Measurements from ENCODE around the gene SYNM.

The SYNM gene

GRCh38 chr15:99114511-99115299 is 9.8 kb downstream of the SYNM start:
- Histone ChIP-seq H3K4me2 (no peak overlapping the region), H3K27me3 (ENCODE audit: insufficient read depth, low read depth) (no peaks in the 10 kb centered on the region), H4K20me1 (ENCODE audit: insufficient read depth) (no peaks in the 10 kb centered on the region), H3K27ac (no peak overlapping the region), H3K36me3 (ENCODE audit: insufficient read depth) (no peaks in the 10 kb centered on the region), H3K9ac (no peak overlapping the region), H2AFZ (ENCODE audit: low read depth) (no peak overlapping the region), H3K4me3 (IDR thresholded peaks at IDR 0.05; ENCODE audit: insufficient read depth, low read depth, low read length) (no peak overlapping the region), H3K79me2 (ENCODE audit: insufficient read depth, low read depth) (no peaks in the 10 kb centered on the region), H3K4me1 (ENCODE audit: low read depth, poor library complexity, severe bottlenecking) (peaks cover 18% of the 10 kb centered on the region)
- no peak for TF ChIP-seq CTCF (conservative IDR thresholded peaks at IDR 0.05; ENCODE audit: low read depth, low read length)

- Histone ChIP-seq H3K27ac (no peak overlapping the region), H3K79me2 (ENCODE audit: insufficient read depth, low read depth) (no peaks in the 10 kb centered on the region), H3K4me2 (no peak overlapping the region), H4K20me1 (ENCODE audit: insufficient read depth) (no peaks in the 10 kb centered on the region), H3K27me3 (ENCODE audit: insufficient read depth, low read depth) (no peaks in the 10 kb centered on the region), H3K36me3 (ENCODE audit: insufficient read depth) (no peaks in the 10 kb centered on the region), H3K9ac (no peak overlapping the region), H3K4me1 (ENCODE audit: low read depth, poor library complexity, severe bottlenecking) (peaks cover 10% of the 10 kb centered on the region), H3K4me3 (IDR thresholded peaks at IDR 0.05; ENCODE audit: insufficient read depth, low read depth, low read length) (no peak overlapping the region), H2AFZ (ENCODE audit: low read depth) (no peak overlapping the region)
- no peak for TF ChIP-seq CTCF (conservative IDR thresholded peaks at IDR 0.05; ENCODE audit: low read depth, low read length)
Measured at GRCh38 chr15:99115300-99116215, 10.7 kb downstream of the SYNM start.

GRCh38 chr15:99117111-99117510 is 12.2 kb downstream of the SYNM start:
- Histone ChIP-seq H3K79me2 (ENCODE audit: insufficient read depth, low read depth) (no peaks in the 10 kb centered on the region), H3K4me3 (IDR thresholded peaks at IDR 0.05; ENCODE audit: insufficient read depth, low read depth, low read length) (no peak overlapping the region), H3K27me3 (ENCODE audit: insufficient read depth, low read depth) (no peaks in the 10 kb centered on the region), H3K4me1 (ENCODE audit: low read depth, poor library complexity, severe bottlenecking) (no peaks in the 10 kb centered on the region), H4K20me1 (ENCODE audit: insufficient read depth) (no peaks in the 10 kb centered on the region), H3K9ac (no peak overlapping the region), H3K36me3 (ENCODE audit: insufficient read depth) (no peaks in the 10 kb centered on the region), H3K27ac (no peak overlapping the region), H2AFZ (ENCODE audit: low read depth) (no peak overlapping the region), H3K4me2 (no peak overlapping the region)
- TF ChIP-seq CTCF (conservative IDR thresholded peaks at IDR 0.05; ENCODE audit: low read depth, low read length) = no peak

- Histone ChIP-seq H3K4me1 (ENCODE audit: low read depth, poor library complexity, severe bottlenecking) (no peaks in the 10 kb centered on the region), H2AFZ (ENCODE audit: low read depth) (no peak overlapping the region), H4K20me1 (ENCODE audit: insufficient read depth) (no peaks in the 10 kb centered on the region), H3K4me3 (IDR thresholded peaks at IDR 0.05; ENCODE audit: insufficient read depth, low read depth, low read length) (no peak overlapping the region), H3K27me3 (ENCODE audit: insufficient read depth, low read depth) (no peaks in the 10 kb centered on the region), H3K36me3 (ENCODE audit: insufficient read depth) (no peaks in the 10 kb centered on the region), H3K9ac (no peak overlapping the region), H3K27ac (no peak overlapping the region), H3K79me2 (ENCODE audit: insufficient read depth, low read depth) (no peaks in the 10 kb centered on the region), H3K4me2 (no peak overlapping the region)
- TF ChIP-seq CTCF (conservative IDR thresholded peaks at IDR 0.05; ENCODE audit: low read depth, low read length) = no peak
Measured at GRCh38 chr15:99117563-99118257, 12.8 kb downstream of the SYNM start.
